Stimulated activated CD4-positive, alpha-beta T cell treated with anti-CD3 and anti-CD28 coated beads, Interleukin-2, amount 100 ng/mL, for 48 hours (primary cell): ENCODE results near the gene TCF3.
A peak's percentile ranks its signal among the peaks of the same experiment; 100 is the strongest.
"Not testable (repeated sequence)": the region's sequence is repeated elsewhere in the genome, so short reads cannot be mapped to it uniquely, and the experiment has no call there.

ENCODE experiments used
- DNase-seq, 2 donors: peaks; one replicate each; pipeline ENCODE4 v3.0.0-alpha.2; 2020

The TCF3 gene

DNA sequence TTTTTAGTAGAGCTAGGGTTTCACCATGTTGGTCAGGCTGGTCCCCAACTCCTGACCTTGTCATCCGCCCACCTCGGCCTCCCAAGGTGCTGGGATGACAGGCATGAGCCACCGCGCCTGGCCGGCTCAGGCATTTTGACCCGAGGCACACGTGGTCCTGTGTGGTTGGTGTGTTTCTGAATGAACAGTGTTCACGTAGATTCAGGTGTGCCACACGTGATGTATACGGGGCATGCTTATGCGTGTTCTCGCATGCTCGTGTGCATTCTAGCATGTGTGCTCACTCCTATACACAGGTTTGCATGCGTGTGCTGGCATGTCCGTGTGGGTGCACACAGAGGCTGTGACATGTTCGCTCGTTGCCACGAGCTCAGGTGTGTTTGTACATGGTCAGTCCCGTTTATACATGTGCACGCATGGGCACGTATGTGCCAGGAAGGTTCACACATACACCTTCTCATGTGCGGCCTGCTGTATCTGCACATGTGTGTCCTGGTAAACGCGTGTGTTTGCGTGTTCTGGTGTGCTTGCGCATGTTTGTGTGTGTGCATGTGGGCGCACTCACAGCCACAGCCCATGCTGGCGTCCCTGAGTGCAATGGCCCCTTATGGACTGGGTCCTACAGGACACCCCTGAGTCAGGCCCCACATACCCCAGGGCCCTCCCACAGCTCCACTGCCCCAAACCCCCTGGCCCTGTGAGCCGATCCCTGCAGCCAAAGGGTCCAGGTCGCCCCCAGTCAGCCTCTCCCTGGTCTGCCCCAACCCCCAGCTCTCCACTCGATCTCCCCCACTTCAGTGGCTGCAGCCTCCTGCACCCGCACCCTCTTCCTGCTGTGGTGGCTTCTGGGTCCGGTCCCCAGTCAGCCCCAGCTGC lies 20.6 kb upstream of the TCF3 start:
- no peak for DNase-seq

DNA sequence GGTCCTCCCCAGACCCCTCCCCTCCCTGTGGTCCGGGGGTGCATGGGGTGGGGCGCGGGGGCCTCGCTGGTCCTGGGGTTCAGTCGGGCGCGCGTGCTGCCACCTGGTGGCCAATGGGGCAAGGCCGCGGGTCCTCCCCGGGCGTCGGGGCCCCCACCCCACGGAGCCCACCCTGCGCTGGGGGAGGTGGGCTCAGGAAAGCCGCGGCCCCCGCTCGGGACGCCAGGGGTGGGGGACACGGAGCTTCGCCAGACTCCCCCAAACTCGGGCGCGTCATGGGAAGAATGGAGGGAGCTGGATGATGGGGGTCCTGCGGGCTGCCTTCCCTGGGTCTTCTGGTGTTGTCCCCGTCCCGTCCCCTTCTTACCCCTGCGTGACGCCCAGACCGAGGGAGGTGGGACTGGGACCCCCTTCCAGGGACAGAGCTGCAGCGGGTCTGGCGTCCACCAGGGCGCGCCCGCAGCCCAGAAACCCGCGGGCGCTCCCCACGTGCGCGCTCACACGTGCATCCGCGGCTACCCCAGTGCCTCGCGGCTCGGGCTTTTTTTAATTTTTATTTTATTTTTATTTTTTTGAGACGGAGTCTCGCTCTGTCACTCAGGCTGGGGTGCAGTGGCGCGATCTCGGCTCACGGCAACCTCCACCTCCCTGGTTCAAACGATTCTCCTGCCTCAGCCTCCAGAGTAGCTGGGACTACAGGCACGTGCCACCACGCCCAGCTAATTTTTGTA lies 19.8 kb upstream of the TCF3 start:
- peak; percentile 57 to 60 for DNase-seq

DNA sequence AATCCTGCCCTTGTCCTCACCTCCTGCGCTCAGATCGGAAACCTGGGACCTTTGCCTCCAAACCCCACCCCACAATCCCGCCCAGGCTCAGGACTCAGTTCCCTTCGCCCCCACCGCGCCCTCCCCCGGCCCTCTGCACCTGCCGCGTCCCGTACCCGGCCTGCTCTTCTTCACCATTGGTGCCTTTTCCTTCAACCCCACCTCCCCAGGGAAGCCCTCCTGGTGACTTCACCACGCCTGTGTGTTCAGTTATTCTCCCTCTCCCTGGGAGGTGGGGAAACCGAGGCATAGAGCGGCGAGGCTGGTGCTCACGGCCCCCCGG lies 19.3 kb upstream of the TCF3 start:
- DNase-seq = no peak

DNA sequence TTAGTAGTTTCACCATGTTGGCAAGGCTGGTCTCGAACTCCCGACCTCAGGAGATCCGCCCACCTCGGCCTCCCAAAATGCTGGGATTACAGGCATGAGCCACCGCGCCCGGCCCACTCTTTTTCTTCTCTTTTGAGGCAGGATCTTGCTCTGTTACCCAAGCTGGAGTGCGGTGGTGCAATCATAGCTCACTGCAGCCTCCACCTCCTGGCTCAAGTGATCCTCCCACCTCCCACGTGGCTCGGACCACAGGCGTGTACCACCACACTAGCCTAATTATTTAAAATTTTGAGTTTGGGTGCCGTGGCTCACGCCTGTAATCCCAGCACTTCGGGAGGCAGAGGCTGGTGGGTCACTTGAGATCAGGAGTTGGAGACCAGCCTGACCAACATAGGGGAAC lies 18.3 kb upstream of the TCF3 start:
- not testable (repeated sequence) for DNase-seq

DNA sequence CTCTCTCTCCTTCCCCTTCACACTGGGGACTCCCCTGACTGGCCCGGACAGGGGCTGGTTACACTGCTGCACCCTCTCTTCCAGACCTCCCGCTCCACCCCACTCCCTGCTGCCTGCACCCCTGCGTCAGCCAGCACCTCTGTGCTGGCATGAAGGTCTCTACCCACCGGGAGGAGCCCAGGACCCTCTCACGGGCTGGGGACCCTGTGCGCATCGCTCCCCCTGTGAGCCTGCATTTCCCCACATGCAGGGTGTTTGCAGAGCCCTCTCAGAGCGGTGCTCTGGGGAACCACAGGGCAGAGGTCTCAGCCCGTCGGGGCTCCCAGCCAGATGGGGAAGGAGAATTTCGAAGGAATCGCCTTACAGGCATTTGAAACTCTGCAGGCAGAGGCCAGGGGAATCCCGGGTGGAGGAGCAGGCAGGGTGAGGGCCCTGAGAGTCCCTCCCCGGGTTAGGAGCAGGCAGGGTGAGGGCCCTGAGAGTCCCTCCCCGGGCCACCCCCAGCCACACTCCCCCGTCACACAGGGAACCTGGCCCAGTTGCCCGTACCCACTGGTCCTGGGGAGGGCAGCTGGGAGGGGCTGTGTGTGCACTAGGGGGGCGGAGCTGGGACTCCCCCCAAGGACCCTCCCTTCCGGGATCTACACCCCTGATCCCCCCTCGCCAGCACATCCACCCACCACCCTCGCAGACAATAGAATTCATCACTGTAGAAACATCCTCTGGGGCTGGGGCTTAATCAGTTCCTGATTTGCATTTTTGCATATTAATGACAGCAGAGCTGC lies 16.3 kb upstream of the TCF3 start:
- no peak for DNase-seq

DNA sequence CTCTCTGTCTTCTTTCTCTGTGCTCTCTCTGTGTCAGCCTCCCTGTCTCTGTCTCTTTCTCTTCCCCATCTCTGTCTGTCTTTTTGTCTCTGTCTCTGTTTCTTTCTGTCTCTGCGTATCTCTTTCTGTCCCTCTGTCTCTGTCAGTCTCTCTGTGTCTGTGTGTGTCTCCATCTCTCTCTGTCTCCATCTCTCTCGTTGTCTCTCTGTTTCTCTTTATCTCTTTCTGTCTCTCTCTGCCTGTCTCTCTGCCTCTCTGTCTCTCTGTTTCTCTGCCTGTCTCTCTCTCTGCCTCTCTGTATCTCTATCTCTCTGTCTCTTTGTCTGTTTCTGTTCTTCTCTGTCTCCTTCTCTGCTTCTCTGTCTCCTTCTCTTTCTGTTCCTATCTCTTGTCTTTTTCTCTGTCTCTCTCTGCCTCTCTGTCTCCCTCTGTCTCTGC lies 15.7 kb upstream of the TCF3 start:
- DNase-seq = no peak

DNA sequence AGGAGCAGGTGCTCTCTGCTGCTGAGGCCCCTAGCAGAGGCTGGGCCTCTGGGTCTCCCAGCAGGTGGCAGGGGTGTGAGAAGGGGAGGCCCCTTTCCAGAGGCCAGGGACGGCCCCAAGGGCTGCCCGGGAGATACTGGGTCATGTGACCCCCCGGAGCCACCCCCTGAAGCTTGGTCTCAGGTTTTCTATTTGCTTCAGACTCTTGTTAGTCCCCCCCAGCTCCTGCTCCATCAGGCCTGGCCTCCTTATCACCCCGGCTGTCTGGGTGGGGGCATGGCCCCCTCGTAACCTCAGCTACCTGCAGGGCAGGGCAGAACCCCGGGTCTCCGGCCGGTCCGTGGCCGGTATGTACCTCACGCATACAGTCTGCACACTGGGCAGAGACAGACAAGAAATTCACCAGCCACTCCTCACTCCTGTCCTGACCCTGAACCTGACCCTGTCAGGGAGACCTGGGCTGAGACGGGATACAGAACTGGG lies 13.2 kb upstream of the TCF3 start:
- no peak for DNase-seq

DNA sequence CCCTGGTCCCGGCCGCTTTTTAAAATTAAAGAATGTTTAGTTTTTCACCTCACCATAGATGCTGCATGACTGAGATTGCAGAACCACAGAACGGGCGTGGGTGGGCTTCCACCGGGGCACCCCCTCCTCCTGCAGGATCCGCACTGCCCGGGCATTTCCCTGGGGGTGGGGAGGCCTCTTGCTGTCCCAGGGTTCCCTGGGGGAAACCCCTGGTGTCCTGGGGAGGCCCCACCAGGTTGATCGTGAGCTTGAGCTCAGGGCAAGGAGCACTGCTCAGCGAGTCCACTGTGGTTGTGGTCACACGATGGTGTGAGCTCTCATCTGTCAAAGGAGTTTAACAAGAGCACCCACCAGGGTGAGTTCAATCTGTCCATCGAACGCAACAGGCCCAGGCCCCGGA lies 11.4 kb upstream of the TCF3 start:
- DNase-seq = peak in 1 of 2 donors; percentile 47

DNA sequence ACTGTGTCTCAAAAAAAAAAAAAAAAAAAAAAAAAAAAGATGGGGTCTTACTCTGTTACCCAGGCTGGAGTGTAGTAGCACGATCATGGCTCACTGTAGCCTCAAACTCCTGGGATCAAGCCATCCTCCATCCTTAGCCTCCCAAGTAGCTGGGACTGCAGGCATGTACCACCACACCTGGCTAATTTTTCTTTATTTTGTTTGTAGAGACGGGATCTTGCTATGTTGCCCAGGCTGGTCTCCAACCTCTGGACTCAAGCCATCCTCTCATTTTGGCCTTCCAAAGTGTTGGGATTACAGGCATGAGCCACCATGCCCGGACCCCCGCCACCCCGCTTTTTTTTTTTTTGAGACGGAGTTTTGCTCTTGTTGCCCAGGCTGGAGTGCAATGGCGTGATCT lies 10.8 kb upstream of the TCF3 start:
- DNase-seq = not testable (repeated sequence)

DNA sequence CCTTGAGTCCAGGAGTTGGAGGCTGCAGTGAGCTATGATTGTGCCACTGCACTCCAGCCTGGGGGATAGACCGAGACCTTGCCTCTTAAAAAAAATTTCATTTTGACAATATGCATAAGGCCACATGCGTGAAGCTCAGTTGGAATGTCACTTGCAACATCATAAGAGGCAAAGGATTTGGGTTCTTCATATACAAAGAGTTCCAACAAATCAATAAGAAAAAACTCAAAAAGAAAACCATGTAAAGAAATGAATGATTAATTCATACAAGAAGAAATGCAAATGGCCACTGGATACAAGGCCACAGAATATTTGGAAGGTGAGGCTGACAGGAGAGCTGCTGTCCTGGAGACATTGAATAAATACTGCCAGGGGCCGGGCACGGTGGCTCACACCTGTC lies 9.6 kb upstream of the TCF3 start:
- DNase-seq = no peak

DNA sequence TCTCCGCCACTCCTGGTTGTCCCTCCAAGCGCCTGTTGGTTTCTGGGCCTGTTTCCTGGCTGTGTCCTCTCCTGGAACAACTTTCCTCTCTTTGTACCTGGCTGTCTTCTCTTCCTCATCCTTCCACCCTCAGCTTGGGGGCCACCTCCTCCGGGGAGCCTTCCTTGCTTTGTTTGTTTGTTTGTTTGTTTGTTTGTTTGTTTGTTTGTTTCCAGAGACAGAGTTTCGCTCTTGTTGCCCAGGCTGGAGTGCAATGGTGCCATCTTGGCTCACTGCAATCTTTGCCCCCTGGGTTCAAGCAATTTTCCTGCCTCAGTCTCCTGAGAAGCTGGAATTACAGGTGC lies 6.6 kb upstream of the TCF3 start:
- no peak for DNase-seq

DNA sequence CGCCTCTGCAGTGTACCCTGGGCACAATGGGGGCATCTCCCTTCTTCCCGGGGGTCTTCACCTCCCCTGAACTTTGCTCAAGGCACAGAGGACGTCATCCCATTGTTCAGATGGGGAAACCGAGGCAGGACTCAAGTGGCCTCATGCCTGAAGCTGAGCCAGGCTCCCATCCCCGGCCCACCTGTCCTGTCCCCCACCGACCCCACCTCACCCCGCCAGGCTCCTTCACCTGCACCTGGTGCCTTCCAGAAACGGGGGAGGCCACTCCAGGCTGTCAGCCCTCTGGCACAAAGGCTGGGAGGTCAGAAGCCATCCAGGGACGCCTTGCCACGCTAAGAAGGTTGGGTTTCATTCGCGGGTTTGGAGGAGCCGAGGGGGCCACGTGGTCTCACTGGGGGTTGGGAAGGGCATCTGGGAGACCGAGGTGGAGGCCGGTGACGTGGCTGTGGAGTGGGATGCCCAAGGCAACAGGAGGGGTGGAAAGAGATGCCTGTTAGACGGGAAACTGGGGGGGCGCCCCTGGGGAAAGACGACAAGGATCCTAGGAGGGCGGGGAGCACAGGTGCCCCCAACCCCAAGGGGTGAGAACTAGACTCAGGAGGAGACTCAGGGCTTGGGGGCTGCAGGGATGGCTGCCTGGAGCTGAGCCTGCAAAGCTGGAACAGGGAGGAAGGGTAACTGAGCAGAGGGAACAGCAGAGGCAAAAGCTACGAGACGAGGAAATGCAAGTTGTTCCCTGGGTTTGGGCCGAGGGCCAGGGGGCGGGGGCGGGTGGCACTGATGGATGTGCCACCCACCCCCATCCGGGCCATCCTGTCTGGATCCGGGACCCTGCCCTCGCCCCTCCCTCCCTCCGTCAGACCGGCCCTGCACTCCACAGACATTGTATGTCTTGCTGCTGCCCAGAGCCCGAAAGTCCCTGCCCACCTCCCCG lies 6.0 kb upstream of the TCF3 start:
- no peak for DNase-seq

DNA sequence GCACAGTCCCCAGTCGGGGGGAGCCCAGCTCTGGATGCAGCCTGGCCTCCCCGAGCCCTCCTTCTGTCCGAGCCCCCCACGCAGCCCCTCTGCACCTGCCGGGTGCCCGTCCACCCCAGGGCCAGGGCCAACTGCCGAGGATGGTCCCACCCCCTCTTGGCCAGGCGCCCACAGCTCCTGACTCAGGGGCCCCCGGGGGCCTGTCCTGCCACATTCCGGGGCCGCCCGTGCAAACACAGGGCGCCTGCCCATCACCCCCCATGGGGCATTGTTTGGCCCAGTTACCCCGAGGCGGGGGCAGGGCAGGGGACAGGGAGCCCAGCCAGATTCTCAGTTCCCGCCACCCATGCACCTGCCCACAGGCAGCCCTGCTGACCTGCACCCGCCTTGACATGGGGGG lies 5.3 kb upstream of the TCF3 start:
- no peak for DNase-seq

DNA sequence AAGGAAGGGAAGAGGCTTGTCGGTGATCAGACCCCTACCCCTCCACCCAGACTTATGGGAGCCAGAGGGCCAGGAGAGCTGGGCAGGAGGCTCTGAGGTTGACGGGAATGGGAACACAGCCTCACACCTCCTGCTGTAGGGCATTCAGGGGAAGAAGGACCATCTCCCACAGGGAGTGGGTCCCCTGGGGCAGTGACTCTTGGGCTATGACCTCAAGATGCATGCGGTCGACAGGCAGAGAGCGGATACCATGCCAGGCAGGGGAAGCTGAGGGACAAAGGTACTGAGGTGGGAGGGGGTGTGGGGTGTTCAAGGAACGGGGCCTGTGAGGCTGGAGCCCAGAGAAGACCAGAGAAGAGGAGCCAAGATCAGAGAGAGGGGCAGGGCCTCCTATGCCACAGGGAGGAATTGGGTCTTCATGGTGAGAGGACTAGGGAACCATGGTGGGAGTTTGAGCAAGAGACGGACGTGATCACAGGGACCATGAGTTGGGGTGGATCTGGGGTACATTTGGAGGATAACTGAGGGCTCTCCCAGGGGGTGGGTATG lies 4.6 kb upstream of the TCF3 start:
- no peak for DNase-seq

DNA sequence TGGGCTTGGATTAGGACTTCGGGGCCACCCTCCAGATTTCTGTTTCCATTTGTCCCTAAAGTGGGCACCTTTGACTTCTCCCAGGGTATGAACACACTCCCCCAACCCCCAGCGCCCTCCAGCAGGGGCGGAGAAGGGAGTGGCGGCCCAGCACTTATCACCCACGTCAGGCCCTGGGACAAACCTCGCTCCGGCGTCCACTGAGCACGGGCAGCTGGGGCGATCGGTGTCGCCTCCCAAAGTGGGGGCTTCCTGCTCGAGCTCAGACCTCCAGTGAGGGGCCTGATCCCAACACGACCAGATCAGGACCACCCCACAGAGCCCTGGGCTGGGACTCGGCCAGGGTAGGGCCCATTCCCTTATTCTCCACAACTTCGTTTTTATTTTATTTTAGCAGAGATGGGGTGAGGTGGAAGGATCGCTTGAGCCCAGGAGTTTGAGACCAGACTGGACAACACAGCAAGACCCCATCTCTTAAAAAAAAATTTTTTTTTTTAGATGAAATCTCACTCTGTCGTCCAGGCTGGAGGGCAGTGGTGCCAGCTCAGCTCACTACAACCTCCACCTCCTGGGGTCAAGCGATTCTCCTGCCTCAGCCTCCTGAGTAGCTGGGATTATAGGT lies 3.7 kb upstream of the TCF3 start:
- no peak for DNase-seq

DNA sequence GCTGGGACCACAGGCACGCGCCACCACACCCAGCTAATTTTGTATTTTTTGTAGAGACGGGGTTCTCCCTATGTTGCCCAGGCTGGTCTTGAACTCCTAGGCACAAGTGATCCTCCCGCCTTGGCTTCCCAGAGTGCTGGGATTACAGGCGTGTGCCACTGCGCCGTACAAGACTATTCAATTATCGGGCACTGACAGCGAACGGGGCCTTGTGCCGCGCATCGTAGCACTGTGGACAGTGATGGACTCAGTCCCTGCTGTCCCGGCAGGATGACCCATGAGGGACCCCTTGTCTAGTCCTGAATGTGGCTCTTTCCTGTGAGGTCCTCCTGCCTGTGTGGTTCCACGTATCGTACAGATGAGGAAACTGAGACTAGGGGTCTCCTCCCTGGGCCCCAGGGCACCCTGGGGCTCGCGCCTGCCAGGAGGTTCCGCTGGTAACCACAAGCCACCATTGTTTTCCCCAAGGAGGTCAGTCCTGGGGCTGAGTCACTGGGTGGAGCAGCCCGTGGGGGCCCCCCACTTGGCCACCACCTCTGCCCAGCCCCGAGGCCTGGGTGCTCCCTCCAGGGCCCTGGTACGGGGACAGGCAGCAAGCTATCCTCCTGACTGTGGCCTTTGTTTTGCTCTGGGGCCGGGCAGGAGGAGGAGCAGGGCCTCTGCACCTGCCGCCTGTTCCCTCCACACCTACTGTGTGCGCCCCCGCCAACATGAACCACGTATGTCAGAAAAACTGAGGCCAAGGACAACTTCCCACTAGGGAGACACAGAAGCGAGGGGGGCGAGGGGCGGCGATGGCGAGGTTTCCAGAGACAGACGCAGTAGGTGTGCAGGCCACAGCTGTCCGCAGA lies 2.9 kb upstream of the TCF3 start:
- no peak for DNase-seq

DNA sequence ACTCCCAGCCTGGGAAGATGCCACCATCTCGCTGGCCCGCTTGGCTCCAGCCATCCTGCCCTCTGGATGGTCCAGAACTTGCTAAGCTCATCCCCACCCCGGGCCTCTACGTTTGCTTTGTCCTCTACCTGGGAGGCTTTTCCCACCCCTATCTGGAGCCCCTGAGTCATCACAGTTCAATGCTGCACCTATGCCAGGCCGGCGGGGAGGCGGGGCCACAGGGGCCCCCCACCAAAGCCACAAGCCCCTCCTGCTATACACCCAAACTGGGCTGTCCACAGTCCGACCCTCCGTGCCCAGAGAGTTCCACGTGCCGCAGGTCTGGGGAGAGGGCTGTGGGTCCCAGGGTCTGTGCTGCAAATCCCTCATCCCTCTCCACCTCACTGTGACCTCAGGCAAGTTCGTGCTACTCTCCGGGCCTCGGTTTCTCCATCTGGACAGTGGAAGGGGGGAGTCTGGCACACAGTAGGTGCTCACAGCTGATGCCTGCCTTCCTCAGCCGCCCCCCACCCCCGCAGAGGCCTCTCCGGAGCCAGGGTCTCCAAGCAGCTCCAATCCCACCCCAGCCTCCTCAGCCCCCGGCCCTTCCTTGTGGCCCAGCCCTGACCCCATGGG lies 1.9 kb upstream of the TCF3 start:
- DNase-seq = no peak

DNA sequence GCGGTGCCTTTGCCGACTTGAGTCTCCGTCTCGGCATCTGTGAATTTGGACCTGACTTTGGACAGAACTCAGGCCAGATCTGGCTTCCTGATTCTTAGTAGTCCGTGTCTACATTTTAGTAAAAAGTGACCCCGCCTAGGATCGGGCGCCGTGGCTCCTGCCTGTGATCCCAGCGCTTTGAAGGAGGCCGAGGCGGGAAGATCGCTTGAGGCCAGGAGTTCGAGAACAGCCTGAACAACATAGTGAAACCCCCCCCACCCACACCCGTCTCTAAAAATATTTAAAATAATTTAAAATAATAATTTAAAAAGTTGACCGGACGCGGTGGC lies 849 bp upstream of the TCF3 start:
- no peak for DNase-seq

DNA sequence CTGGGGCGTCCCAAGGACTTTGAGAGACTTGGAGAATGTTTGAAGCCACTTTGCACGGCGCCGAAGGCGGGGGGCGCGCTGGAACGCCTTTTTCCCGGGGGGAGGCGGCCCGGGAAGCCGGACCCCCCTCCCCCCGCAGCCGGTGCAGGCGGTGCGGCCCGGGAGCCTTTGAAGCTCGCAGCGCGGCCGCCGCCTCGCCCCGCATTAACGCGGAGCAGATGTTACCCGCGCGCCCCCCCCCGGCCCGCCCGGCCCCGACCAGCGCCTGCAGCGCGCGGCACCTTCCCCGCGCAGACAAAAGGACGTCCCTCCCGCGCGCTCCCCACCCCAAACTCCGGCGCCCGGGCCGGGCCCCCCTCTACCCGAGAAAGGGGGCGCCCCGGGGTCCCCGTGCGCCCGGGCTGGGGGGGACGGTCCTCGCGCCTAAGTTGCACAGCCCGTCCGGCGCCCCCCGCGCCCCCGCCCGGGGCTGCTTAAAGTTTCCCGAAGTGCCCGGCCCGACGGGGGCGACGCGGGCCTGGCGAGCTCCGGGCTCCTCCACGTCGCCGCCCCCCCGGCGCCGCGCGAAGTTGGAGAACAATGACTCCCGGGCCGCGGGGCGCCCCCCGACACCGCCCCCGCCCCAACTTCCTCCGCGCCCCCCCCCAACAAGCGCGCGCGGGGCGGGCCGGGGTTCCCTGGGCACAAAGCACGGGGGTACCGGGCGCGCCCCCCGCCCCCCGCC lies 685 bp downstream of the TCF3 start:
- peak in 1 of 2 donors; percentile 30 for DNase-seq
